ENCODE data around the gene DYNC2LI1. TPM values are rescaled to one million over a fixed set of nuclear protein-coding genes. Genes with fewer than 3 reads are reported as not detected.
"Not testable (repeated sequence)": the region's sequence is repeated elsewhere in the genome, so short reads cannot be mapped to it uniquely, and the experiment has no call there.

DYNC2LI1 gene
- 3.6 and 4.0 TPM in 2 replicates for total RNA-seq

GRCh38 chr2:43773876-43774613 is at the start of gene DYNC2LI1:
Gene DYNC2LI1 (plus strand): TSS chr2:43774039. CDS start chr2:43774139, 100 bp downstream.
- intact Hi-C loops (cut with micrococcal nuclease), result loop anchor here (1.0 to 10.0 kb wide), 9 partner anchors 137 to 1932 kb away; partner anchors contain the start of genes COX7A2L, PLEKHH2, PPM1B and THADA

GRCh38 chr2:43724728-43725526 is 48.9 kb upstream of the DYNC2LI1 start:
- intact Hi-C loops (cut with micrococcal nuclease), result no loop called here

DNA sequence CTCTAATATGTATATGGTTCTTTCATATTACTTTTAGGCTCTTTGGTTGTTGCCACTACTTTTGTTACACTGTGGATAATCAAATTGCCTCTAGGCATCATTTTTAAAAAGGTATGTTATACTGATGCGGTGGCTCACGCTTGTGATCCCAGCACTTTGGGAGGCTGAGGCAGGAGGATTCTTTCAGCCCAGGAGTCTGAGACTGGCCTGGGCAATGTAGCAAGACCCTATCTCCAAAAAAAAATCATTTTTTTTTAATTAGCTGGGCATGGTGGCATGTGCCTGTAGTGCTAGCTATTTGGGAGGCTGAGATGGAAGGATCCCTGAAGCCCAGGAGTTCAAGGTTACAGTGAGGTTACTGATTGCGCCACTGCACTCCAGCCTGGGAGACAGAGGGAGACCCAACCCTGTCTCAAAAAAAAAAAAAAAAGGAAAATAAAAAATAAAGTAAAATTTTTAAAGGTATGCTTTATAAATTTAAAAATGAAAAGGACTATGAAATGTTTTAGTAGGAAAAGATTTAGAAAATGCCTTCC is 48.1 kb upstream of the DYNC2LI1 start:
- intact Hi-C loops (cut with micrococcal nuclease), result no loop called here

DNA sequence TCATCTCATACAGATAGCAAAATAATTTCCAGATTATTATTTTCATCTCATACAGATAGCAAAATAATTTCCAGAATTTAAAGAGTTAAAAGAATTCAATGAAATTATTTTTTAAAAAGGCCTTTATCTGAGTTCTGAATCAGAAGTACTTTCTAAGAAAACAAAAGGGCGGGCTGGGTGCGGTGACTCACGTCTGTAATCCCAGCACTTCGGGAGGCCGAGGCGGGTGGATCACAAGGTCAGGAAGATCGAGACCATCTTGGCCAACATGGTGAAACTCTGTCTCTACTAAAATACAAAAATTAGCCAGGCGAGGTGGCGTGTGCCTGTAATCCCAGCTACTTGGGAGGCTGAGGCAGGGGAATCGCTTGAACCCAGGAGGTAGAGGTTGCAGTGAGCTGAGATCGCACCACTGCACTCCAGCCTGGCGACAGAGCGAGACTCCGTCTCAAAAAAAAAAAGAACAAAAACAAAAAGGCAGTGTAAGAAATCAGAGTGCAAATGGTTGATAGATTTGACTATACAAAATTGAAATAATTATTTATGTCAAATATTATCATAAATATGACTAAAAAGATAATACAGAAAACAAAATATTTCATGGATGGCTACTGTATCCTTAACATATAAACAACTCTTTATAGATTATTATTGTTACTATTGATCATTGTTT is 46.7 kb upstream of the DYNC2LI1 start:
- intact Hi-C loops (cut with micrococcal nuclease), result not testable (repeated sequence)

DNA sequence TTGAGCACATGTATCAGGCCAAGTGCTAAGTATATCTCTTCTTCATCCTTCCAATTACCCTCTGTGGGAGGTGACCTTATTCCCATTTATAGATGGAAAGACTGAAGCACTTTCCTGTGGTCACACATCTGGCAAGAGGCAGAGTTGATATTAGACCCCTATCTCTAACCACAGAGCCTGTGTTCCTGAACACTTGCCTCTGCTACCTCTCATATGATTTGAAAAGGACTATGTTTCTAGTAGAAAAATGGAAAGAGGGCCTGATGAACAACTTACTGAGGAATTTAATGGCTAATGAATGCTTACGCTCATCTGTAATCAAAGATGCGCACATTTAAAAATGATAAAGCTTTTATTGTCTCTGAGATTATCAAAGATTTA is 46.2 kb upstream of the DYNC2LI1 start:
- intact Hi-C loops (cut with micrococcal nuclease), result no loop called here

GRCh38 chr2:43729491-43730174 is 44.2 kb upstream of the DYNC2LI1 start:
- intact Hi-C loops (cut with micrococcal nuclease), result no loop called here

DNA sequence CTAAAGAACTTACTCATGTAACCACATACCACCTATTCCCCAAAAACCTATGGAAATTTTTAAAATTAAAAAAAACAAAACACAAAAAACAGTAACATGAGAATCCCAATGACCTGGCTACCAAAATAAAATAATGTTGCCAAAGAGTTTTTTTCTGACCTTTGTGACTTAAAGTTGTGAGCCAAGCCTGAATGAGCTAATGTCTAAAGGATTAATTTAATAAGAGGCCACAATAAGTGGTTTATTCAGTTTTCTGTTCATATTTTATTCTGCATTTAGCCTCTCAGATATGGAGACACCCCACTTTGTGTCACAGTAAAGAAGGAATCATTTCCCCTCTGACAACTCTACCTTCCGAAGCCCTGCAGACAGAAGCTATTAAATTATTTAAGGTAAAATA is 42.6 kb upstream of the DYNC2LI1 start:
- intact Hi-C loops (cut with micrococcal nuclease), result no loop called here

DNA sequence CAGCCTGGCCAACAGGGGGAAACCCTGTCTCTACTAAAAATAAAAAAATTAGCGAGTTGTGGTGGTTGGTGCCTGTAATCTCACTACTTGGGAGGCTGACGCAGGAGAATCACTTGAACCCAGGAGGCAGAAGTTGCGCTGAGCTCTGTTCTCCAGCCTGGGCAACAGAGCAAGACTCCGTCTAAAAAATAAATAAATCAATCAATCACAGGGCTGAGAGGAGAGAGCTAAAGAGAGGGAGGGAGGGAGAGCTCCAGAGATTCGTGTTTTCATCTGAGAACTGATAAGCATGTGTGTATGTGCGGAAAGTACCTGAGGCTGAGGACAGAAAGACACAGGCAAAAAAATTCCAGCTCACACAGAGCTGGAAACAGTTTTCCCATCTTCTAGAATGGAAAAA is 37.2 kb upstream of the DYNC2LI1 start:
- intact Hi-C loops (cut with micrococcal nuclease), result no loop called here

DNA sequence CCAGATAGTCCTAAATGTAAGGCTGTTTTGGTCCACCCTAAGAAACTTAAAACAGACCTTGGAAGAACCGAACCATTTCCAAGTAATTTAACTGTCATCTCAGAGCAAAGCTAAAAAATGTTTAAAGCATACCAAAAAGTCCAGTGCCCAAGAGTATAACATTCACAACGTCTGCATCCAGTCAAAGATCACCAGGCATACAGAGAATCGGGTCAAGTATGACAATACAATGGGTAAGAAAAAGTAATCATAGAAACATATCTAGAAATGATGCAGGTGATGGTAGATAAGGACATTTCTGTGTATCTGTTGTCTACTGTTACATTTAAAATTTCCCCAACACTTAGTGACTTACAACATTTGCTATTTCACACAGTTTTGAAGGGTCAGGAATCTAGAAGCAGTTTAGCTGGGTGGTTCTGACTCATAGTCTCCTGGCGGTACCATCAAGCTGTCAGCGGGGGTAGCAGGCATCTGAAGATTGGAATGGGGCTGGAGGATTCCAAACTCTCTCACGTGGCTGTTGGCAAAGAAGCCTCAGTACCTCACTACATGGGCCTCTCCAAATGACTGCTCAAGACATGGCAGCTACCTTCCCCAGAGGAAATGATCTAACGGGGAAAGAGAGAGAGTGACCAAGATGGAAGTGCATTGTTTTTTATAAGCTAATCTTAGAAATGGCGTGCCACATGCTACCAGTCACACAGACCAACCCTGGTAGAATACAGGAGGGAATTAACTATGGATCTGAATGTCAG is 36.6 kb upstream of the DYNC2LI1 start:
- intact Hi-C loops (cut with micrococcal nuclease), result no loop called here

DNA sequence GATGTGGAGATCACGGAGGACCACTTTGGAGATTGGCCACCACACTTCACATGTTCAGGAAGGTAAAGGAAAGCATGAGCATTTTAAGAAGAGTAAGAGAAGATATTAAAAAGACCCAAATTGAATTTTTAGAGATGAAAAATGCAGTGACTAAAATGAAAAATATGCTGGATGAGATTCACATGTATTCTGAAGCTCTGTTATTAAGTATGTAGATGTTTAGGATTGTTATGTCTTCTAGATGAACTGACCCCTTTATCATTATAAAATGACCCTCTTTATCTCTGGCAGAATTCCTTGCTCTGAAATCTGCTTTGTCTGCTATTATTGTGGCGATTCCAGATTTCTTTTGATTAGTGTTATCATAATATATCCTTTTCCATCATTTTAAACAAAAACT is 36.0 kb upstream of the DYNC2LI1 start:
- intact Hi-C loops (cut with micrococcal nuclease), result no loop called here

DNA sequence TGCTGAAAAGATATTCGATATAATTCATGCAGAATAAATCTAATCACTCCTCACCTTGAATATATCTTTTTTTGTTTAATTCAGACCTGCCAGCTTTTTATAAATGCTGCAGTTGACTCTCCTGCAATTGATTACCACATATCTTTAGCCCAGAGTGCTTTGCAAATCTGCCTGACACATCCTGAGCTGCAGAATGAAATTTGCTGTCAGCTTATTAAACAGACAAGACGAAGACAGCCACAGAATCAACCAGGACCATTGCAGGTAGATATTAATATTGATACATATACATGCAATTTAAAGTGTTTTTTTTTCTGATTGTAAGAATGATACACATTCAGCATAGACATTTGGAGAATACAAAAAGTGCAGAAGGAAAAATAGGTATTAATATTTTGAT is 35.6 kb upstream of the DYNC2LI1 start:
- intact Hi-C loops (cut with micrococcal nuclease), result no loop called here

- intact Hi-C loops (cut with micrococcal nuclease), result no loop called here
Measured at GRCh38 chr2:43743706-43744105, 30.1 kb upstream of the DYNC2LI1 start.

DNA sequence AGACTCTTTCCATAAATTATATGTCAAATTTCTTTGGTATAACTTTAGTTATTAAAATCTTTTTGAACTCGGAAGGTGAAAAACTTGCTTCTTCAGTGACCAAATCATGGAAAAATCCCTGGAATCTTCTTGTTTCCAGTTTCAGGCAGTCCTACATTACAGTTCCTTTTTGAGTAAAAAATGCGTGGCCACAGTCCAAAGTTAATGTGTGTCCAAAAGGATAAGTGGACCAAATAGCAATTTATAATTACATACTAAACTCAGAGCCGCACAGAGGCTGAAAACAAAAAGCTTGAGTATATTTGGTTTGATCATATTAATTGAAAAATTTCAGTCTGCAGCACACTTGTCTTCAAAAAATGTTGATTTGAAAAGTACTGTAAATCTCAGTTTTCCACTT is 28.4 kb upstream of the DYNC2LI1 start:
- intact Hi-C loops (cut with micrococcal nuclease), result no loop called here

GRCh38 chr2:43748333-43748732 is 25.5 kb upstream of the DYNC2LI1 start:
- intact Hi-C loops (cut with micrococcal nuclease), result no loop called here

GRCh38 chr2:43749583-43749982 is 24.3 kb upstream of the DYNC2LI1 start:
- intact Hi-C loops (cut with micrococcal nuclease), result no loop called here

GRCh38 chr2:43751476-43751990 is 22.3 kb upstream of the DYNC2LI1 start:
- intact Hi-C loops (cut with micrococcal nuclease), result no loop called here

GRCh38 chr2:43752302-43752701 is 21.5 kb upstream of the DYNC2LI1 start:
- intact Hi-C loops (cut with micrococcal nuclease), result no loop called here

DNA sequence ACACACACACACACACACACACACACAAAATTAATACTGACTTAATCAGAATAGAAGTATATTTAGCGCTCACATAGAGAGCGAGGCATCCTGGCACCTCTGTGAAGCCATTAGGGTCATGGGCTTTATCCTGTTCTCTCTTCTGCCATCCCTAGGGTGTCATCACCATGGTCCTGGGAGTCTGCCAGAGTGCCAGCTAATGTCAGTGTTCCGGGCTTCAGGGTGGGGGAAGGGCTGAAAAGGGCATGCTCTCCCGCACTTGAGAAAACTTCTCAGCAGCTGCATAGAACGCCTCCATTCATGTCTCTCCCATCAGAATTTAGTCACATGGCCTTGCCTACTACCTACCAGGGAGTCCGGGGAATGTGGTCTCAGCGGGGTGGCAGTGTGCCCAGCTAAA is 19.7 kb upstream of the DYNC2LI1 start:
- intact Hi-C loops (cut with micrococcal nuclease), result no loop called here

DNA sequence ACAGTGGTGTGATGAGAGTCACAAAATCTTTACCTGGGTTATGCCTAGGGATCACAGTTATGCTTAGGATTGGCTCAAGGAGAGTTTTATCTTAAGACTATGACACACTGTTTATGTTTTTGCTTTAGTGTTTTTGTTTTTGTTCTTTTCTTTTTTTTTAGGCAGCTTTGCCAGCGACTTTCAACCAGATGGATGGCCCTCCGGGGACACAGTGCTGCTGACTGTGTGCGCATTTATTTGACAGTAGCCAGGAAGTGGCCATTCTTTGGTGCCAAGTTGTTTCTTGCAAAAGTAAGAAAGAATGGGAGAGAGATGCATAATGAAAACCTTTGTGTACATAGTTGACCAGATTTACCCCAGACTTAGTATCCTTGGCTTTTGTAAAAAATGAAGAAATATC is 15.1 kb upstream of the DYNC2LI1 start:
- intact Hi-C loops (cut with micrococcal nuclease), result no loop called here

DNA sequence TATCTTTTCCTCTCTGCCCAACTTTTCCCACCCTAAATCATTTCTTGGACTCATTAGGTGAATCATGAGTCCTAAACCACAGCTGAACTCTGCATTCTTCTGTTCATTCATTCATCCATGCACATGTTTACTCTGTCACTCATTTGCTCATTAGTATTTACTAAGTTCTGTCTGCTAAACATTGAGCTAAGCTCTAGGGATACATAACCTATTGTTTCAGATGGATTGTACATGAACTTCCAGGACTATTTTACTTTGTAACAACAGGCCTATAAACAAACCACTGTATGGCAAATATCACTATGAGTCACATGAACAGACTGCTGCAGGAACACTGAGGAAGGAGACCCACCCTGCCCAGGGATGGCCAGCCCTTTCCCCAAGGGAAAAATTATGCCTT is 14.6 kb upstream of the DYNC2LI1 start:
- intact Hi-C loops (cut with micrococcal nuclease), result no loop called here

Data from T-helper 1 cell treated with Interleukin-12 subunit alpha and Interleukin-12 subunit beta and Interleukin-4 antibody, amounts not matched to agents 30 ng/mL and 1 ng/mL, for 36 hours (primary cell).